Adrenal gland (tissue), 12 donors: ENCODE measurements around the gene MYO5A. TPM values are rescaled to one million over a fixed set of nuclear protein-coding genes. Genes with fewer than 3 reads are reported as not detected.
"Not testable (repeated sequence)": the region's sequence is repeated elsewhere in the genome, so short reads cannot be mapped to it uniquely, and the experiment has no call there.

Experiments
- DNase-seq, 7 donors: peaks; one replicate each; pipeline ENCODE4 v3.0.0-alpha.2; 2019 to 2020
- H3K27ac ChIP-seq, 5 donors: fragments of 200-600 bp; sonication (generic) in 4 of 5; 1 replicate in 3 of 5; 2 replicates in 2 of 5; pipeline versions ENCODE4 v1.5.1 to v1.8.0; 2016 to 2020; ENCODE audit warnings: mild to moderate bottlenecking in 1 of 5
- H3K27me3 ChIP-seq: fragments of 200-600 bp; 2 replicates; pipeline ENCODE4 v1.8.0; 2021
- H3K36me3 ChIP-seq, 2 donors: fragments of 200-600 bp; replicated peaks in 1 of 2; 1 replicate in 1 of 2; 2 replicates in 1 of 2; pipeline versions ENCODE4 v1.5.1 to v1.8.0; 2018 to 2022
- H3K4me1 ChIP-seq, 2 donors: fragments of 200-600 bp; replicated peaks in 1 of 2; 1 replicate in 1 of 2; 2 replicates in 1 of 2; pipeline versions ENCODE4 v1.5.1 to v1.8.0; 2018 to 2021
- H3K4me3 ChIP-seq, 4 donors: fragments of 200-600 bp; sonication (generic) in 3 of 4; one replicate each; pipeline ENCODE4 v1.5.1; 2016 to 2018
- H3K9me3 ChIP-seq, 3 donors: fragments of 200-600 bp; sonication (generic) in 1 of 3; replicated peaks in 1 of 3; 1 replicate in 2 of 3; 2 replicates in 1 of 3; pipeline versions ENCODE4 v1.5.1 to v1.8.0; 2016 to 2021
- CTCF ChIP-seq, 6 experiments: fragments of 450-650 bp in 4 of 6; fragments of 200-600 bp in 2 of 6; sonication (generic) in 1 of 6; IDR thresholded peaks; 1 replicate in 5 of 6; 2 replicates in 1 of 6; pipeline versions ENCODE4 v1.5.1 to v1.8.0; 2016 to 2021; ENCODE audit warnings: antibody characterized with exemption in 6 of 6, mild to moderate bottlenecking in 2 of 6, moderate library complexity in 1 of 6
- POLR2A ChIP-seq, 2 donors: fragments of 450-650 bp; IDR thresholded peaks; one replicate each; pipeline ENCODE4 v1.6.1; 2017; ENCODE audit warnings: antibody characterized with exemption in 2 of 2, mild to moderate bottlenecking in 2 of 2, moderate library complexity in 1 of 2
- WGBS, 4 donors: extraction: QIAGEN DNeasy Blood & Tissue Kit in 2 of 4; methylation state at CpG; one replicate each; pipeline versions ENCODE4 v1.1.5 to v1.1.7; 2013 to 2017; 5-methylcytosine and 5-hydroxymethylcytosine counted together
- intact Hi-C, 2 donors: fragments of 100-400 bp; cut with DNase I; formaldehyde crosslinking; loops; one replicate each; pipeline versions ENCODE4 v1.14.1 to v1.15.0; 2022 to 2023
- polyA plus RNA-seq, 3 donors: library from polyadenylated mRNA; stranded (reverse); fragments of 200-250 nt in 2 of 3; fragments of 350-450 nt in 1 of 3; fragmentation: Illumina TruSeq in 1 of 3; extraction: RNeasy Lipid Tissue Mini Kit (QIAGEN cat#74804) in 1 of 3; gene quantifications; one replicate each; pipeline ENCODE4 v1.2.3, GENCODE V29; 2013 to 2014
- total RNA-seq, 9 donors: library from RNA; depleted of rRNA in 4 of 9; stranded (reverse); fragments of >200 nt in 4 of 9; fragments of 120-200 nt in 1 of 9; fragmentation: NEBNext Ultra II Directional in 1 of 9; extraction: Animal tissue kit (Norgen Biotek cat#: 25700) in 1 of 9; gene quantifications; one replicate each; pipeline versions ENCODE4 v1.1.0 to v1.2.4, GENCODE V29; 2013 to 2023
- donor health status: healthy with polysubstance abuse.
- donor health status: Bipolar disorder and iron deficiency.
- donor health status: DM: yes; HTN: yes; CAD: no.
- donor health status: DM: no; HTN: no; CAD: no.
- donor health status: DM: no; HTN: no; CAD: no.
- donor health status: DM: yes; HTN: yes; CAD: no.

Gene MYO5A
- total and polyA plus RNA-seq, 12 donors, result 6.3 to 57.5 (median 39.6) TPM

GRCh38 chr15:52514482-52514881 is 14.2 kb downstream of the MYO5A start:
- TF ChIP-seq CTCF (IDR thresholded peaks at IDR 0.05) (no peak), POLR2A (IDR thresholded peaks at IDR 0.05) (no peak)
- intact Hi-C loops, result no loop called here
- DNase-seq, result no peak
- 97 to 100% (median 100%) methylated on average over 1 of the region's 1 CpG for WGBS, 4 donors
- Histone ChIP-seq H3K36me3 (no peaks in the 10 kb centered on the region), H3K27ac (no peak overlapping the region), H3K9me3 (no peaks in the 10 kb centered on the region), H3K27me3 (no peaks in the 10 kb centered on the region), H3K4me3 (no peak overlapping the region), H3K4me1 (peaks cover 0 to 10% of the 10 kb centered on the region in 2 donors)

- DNase-seq, H3K27ac ChIP-seq, H3K36me3 ChIP-seq, H3K27me3 ChIP-seq, H3K4me3 ChIP-seq, H3K9me3 ChIP-seq, intact Hi-C loops: not testable (repeated sequence)
- H3K4me1 ChIP-seq, result peaks cover 0 to 14% of the 10 kb centered on the region in 2 donors
- 85 to 91% (median 88%) methylated on average over 8 of the region's 8 CpGs for WGBS, 4 donors
Observed at GRCh38 chr15:52512869-52513268, 15.8 kb downstream of the MYO5A start.

GRCh38 chr15:52511084-52511483 is 17.6 kb downstream of the MYO5A start:
- peaks cover 0 to 14% of the 10 kb centered on the region in 2 donors for H3K4me1 ChIP-seq
- no peak overlapping the region for H3K4me3 ChIP-seq
- intact Hi-C loops, result no loop called here
- no peak for DNase-seq
- no peak for TF ChIP-seq CTCF (IDR thresholded peaks at IDR 0.05)
- no peak for TF ChIP-seq POLR2A (IDR thresholded peaks at IDR 0.05)
- no peaks in the 10 kb centered on the region for H3K36me3 ChIP-seq
- no peaks in the 10 kb centered on the region for H3K9me3 ChIP-seq
- H3K27ac ChIP-seq, result no peak overlapping the region
- WGBS, 4 donors, result 70 to 87% (median 85%) methylated on average over 2 of the region's 2 CpGs
- no peaks in the 10 kb centered on the region for H3K27me3 ChIP-seq

- H3K4me1 ChIP-seq, result peaks cover 0 to 7% of the 10 kb centered on the region in 2 donors
- H3K9me3 ChIP-seq, result no peaks in the 10 kb centered on the region
- no peak for TF ChIP-seq CTCF (IDR thresholded peaks at IDR 0.05)
- no peak for TF ChIP-seq POLR2A (IDR thresholded peaks at IDR 0.05)
- no peak overlapping the region for H3K27ac ChIP-seq
- no peaks in the 10 kb centered on the region for H3K36me3 ChIP-seq
- 74 to 79% (median 76%) methylated on average over 3 of the region's 3 CpGs for WGBS, 4 donors
- intact Hi-C loops, result no loop called here
- no peak overlapping the region for H3K4me3 ChIP-seq
- no peak for DNase-seq
- no peaks in the 10 kb centered on the region for H3K27me3 ChIP-seq
Observed at GRCh38 chr15:52509500-52510245, 19.0 kb downstream of the MYO5A start.

GRCh38 chr15:52506549-52506948 is 22.1 kb downstream of the MYO5A start:
- Histone ChIP-seq H3K27me3 (no peaks in the 10 kb centered on the region), H3K36me3 (no peaks in the 10 kb centered on the region), H3K4me1 (peaks cover 0 to 7% of the 10 kb centered on the region in 2 donors), H3K27ac (no peak overlapping the region), H3K4me3 (no peak overlapping the region), H3K9me3 (no peaks in the 10 kb centered on the region)
- WGBS, 4 donors, result 81 to 90% (median 86%) methylated on average over 6 of the region's 6 CpGs
- TF ChIP-seq POLR2A (IDR thresholded peaks at IDR 0.05), result no peak
- intact Hi-C loops, result no loop called here
- DNase-seq, result no peak
